SK-N-MC (cell line): ENCODE measurements around the gene ZDHHC7.

Source experiments
- EZH2 ChIP-seq: fragments of 200-600 bp; sonication (generic); IDR thresholded peaks from one replicate; pipeline ENCODE4 v1.6.1; 2017; ENCODE audit warnings: antibody characterized with exemption
- POLR2AphosphoS5 ChIP-seq: IDR thresholded peaks from 2 replicates; pipeline ENCODE4 v1.6.1; 2012; ENCODE audit warnings: mild to moderate bottlenecking, low read depth, low read length, borderline replicate concordance

- TF ChIP-seq POLR2AphosphoS5 (no peak), EZH2 (no peak)
These were observed 26.4 kb upstream of the ZDHHC7 start for GRCh38 chr16:85037721-85038120.
